BE2C (cell line): ENCODE results near the gene KRT6C.
"Not testable (repeated sequence)": the region's sequence is repeated elsewhere in the genome, so short reads cannot be mapped to it uniquely, and the experiment has no call there.

Experiments used
- DNase-seq: peaks from one replicate; pipeline ENCODE4 v3.0.0-alpha.2; 2020
- H3K27me3 ChIP-seq: fragments of 250-450 bp; sonication (Bioruptor Pico); 2 replicates; pipeline ENCODE4 v1.5.1; 2020; ENCODE audit warnings: mild to moderate bottlenecking
- H3K36me3 ChIP-seq: fragments of 250-450 bp; sonication (Bioruptor Pico); 2 replicates; pipeline ENCODE4 v1.5.1; 2020; ENCODE audit warnings: mild to moderate bottlenecking
- H3K4me1 ChIP-seq: fragments of 250-450 bp; sonication (Bioruptor Pico); 2 replicates; pipeline ENCODE4 v1.5.1; 2020
- H3K4me3 ChIP-seq: 2 replicates; pipeline ENCODE4 v1.5.1; 2011; ENCODE audit warnings: low read depth, low read length
- H3K9me3 ChIP-seq: fragments of 250-450 bp; sonication (Bioruptor Pico); 2 replicates; pipeline ENCODE4 v1.5.1; 2020
- CTCF ChIP-seq: IDR thresholded peaks from 2 replicates; pipeline ENCODE4 v1.5.1; 2012; ENCODE audit warnings: mild to moderate bottlenecking, low read depth, low read length

The KRT6C gene

GRCh38 chr12:52501490-52501889 lies 27.9 kb upstream of the KRT6C start:
- no peak for DNase-seq
- Histone ChIP-seq H3K4me3 (no peak overlapping the region), H3K36me3 (no peaks in the 10 kb centered on the region), H3K9me3 (no peaks in the 10 kb centered on the region), H3K4me1 (no peaks in the 10 kb centered on the region), H3K27me3 (peaks cover 26% of the 10 kb centered on the region)
- no peak for TF ChIP-seq CTCF

GRCh38 chr12:52500574-52500973 lies 27.0 kb upstream of the KRT6C start:
- not testable (repeated sequence) for H3K4me3 ChIP-seq, H3K4me1 ChIP-seq, H3K9me3 ChIP-seq, H3K36me3 ChIP-seq, DNase-seq
- peaks cover 28% of the 10 kb centered on the region for H3K27me3 ChIP-seq

GRCh38 chr12:52499806-52500560 lies 26.4 kb upstream of the KRT6C start:
- Histone ChIP-seq H3K9me3 (no peaks in the 10 kb centered on the region), H3K4me1 (no peaks in the 10 kb centered on the region), H3K4me3 (no peak overlapping the region), H3K27me3 (peaks cover 34% of the 10 kb centered on the region), H3K36me3 (no peaks in the 10 kb centered on the region)
- DNase-seq = no peak
- TF ChIP-seq CTCF = no peak

GRCh38 chr12:52498946-52499345 lies 25.3 kb upstream of the KRT6C start:
- Histone ChIP-seq H3K27me3 (peaks cover 38% of the 10 kb centered on the region), H3K4me1 (no peaks in the 10 kb centered on the region), H3K9me3 (no peaks in the 10 kb centered on the region), H3K4me3 (no peak overlapping the region), H3K36me3 (no peaks in the 10 kb centered on the region)
- no peak for DNase-seq
- no peak for TF ChIP-seq CTCF

GRCh38 chr12:52497975-52498374 lies 24.4 kb upstream of the KRT6C start:
- peaks cover 45% of the 10 kb centered on the region for H3K27me3 ChIP-seq
- no peaks in the 10 kb centered on the region for H3K36me3 ChIP-seq
- no peak overlapping the region for H3K4me3 ChIP-seq
- H3K9me3 ChIP-seq = no peaks in the 10 kb centered on the region
- no peaks in the 10 kb centered on the region for H3K4me1 ChIP-seq
- TF ChIP-seq CTCF = no peak
- no peak for DNase-seq

GRCh38 chr12:52496590-52497071 lies 23.0 kb upstream of the KRT6C start:
- no peak for TF ChIP-seq CTCF
- Histone ChIP-seq H3K9me3 (no peaks in the 10 kb centered on the region), H3K4me1 (no peaks in the 10 kb centered on the region), H3K27me3 (peaks cover 51% of the 10 kb centered on the region), H3K36me3 (no peaks in the 10 kb centered on the region), H3K4me3 (no peak overlapping the region)
- no peak for DNase-seq
